HuH-7.5 (cell line): ENCODE measurements around the gene CDH19.

Experiments used
- DNase-seq: peaks from one replicate; pipeline ENCODE4 v3.0.0; 2011; ENCODE audit warnings: low spot score

CDH19 gene

DNA sequence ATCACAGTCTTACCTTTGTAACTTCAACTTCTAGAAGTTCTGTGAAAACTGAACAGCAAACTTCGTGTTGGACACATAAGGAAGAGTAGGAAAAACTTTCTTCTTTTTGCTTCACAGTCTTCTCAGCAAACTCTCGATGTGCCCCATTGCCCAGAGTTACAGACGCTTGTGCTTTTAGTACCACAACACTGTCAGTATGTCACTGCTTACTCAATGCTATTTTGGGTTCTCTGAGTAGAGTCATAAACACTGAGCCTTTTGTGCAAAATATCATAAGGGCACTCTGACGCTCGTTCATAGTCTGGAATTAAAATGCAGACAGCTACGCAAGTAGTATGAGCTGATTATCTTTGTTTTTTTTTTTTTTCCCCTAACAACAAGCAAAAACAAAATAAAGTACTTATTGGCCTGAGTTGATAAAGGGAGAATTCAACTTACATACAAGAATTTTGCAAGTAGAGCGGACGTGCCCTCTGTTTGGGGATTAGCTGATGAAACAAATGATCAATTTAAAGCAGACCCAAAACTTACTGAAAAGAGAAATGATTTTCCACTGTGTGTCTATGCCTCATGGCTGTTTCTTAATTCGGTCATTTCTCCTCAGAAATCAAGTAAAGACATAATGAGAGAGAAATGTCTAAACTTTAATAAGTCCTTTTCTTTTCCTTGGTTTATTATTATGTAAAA is at the start of gene CDH19:
Gene CDH19 (minus strand): TSS at position 150 of the 687 bp plus-strand sequence. CDS start 31,886 bp downstream, outside the sequence.
- DNase-seq, result no peak

- DNase-seq, result no peak
These were observed 43.8 kb upstream of the CDH19 start for GRCh38 chr18:66647671-66648070.

GRCh38 chr18:66646609-66647008 is 42.7 kb upstream of the CDH19 start:
- DNase-seq, result no peak

GRCh38 chr18:66645983-66646382 is 42.1 kb upstream of the CDH19 start:
- no peak for DNase-seq

GRCh38 chr18:66641056-66641455 is 37.2 kb upstream of the CDH19 start:
- no peak for DNase-seq

DNA sequence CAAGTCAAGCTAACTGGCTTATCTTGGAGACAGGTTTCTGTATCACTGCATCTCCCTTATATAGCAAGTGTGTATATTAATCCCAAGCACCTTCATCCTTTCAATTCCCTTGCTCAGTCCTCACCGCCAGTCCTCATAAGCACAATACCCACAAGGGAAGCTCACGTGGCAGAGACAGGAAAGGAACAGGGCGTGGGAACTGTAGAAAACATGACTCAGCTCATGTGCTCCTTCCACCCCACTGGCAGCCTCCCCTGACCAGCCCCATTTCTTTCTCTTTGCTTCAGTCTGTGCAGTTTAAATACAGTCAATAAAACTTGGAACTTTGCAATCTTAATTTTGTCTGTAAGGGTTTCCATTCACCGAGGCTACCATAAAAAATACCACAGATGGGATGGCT is 36.5 kb upstream of the CDH19 start:
- DNase-seq, result no peak

DNA sequence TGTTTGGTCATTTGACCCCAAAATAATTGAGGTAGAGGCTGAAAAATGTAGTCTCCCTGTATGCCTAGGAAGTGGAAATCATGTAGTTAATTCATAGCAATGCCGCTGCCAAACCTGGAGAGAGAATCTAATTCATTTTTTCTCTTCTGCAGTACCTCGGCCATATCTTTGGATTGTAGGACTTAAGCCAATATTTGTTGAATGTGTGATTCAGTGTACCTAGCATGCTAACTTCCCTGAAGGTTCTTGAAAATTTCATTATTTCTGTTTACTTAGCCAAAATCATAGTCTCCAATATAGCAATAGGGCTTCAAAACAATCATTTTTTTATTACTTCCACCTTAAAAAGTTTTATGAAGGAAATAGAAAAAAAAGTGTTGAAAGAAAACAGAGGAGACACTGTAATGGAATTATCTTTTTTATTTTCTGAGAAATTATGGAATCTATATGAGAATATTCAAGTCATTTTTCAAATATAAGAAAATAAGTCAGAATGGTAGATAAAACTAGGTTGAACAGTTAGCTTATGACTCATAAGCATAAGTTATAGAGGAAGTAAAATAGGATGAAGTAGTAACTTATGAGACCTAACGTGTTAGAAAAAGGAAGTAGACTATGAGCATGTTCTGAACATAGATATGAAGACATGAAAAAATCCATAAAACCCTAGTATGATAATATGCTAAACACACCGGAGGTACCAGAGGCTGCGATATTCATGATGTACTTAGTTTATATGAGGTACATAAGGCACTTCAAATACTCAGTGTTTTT is 35.2 kb upstream of the CDH19 start:
- DNase-seq, result no peak

- DNase-seq, result no peak
These were observed 31.5 kb upstream of the CDH19 start for GRCh38 chr18:66635342-66635741.

- DNase-seq, result no peak
These were observed 28.9 kb upstream of the CDH19 start for GRCh38 chr18:66632756-66633155.

DNA sequence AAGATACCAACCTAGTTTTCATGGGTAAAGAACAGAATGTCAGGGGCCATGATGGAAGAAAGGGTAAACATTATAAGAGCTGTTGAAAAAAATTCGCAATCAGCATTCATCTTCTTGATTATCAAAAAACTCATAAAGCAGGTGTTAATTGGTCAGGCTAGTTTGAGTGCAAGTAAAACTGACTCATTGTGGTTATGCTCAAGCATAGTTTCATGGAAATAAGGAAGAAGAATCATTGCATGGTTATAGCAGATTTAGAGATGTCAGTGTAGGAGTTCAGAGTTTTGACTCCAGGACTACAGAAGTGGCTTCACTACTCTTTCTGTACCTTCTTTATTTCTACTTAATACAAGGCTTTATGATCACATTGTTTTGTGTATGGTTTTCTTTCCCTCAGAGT is 26.9 kb upstream of the CDH19 start:
- DNase-seq, result no peak

GRCh38 chr18:66623821-66624220 is 19.9 kb upstream of the CDH19 start:
- DNase-seq, result no peak

DNA sequence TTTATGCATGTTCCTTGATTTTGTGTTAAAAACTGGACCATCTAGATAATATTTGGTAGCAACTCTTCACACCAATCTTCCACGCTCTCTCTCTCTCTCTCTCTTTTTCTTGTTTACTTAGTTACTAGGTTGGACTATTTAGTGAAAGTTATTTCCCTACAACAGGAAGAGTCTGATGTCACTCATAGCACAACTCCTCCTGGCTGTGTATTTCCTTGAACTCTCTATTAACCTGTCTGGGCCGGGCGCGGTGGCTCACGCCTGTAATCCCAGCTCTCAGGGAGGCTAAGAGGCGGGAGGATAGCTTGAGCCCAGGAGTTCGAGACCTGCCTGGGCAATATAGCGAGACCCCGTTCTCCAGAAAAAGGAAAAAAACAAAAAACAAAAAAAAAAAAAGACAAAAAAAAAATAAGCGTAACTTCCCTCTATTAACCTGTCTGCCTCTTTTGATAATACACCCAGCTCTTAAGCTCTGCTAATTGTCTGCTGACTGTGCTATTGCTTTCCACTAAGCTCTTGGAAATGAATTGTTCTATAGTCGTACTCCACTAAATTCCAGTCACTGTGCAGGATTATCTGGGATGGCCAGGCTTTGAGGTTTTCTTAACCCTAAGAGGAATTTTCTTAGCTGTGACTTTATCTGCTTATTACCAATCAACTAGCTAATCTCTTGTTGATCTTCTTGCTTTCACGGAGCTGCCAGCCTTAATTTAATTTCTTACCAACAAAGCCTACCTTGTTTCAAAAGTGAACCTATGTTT is 18.1 kb upstream of the CDH19 start:
- no peak for DNase-seq

DNA sequence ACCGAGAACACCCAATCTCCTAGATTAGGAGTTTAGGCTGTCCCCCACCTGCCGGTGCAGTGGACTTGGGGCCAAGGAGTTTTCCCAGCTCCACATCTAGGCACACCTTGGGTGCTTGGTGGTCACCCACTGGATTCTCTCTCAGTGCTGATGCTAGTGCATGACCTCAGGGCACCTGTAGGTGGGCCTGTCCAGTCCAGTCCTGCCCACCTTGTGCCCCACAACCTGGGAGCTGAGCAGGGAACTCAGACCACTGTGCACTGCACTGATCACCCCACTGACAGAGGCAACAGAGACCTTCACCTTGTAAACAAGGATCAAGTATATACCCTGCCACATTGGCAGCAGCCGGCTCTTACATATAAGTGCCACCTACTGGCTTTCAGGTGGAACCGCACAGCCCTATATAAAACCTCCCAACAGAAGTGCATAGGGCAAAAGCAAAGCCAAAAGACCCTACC is 12.7 kb upstream of the CDH19 start:
- DNase-seq, result no peak

GRCh38 chr18:66615176-66615575 is 11.3 kb upstream of the CDH19 start:
- no peak for DNase-seq

DNA sequence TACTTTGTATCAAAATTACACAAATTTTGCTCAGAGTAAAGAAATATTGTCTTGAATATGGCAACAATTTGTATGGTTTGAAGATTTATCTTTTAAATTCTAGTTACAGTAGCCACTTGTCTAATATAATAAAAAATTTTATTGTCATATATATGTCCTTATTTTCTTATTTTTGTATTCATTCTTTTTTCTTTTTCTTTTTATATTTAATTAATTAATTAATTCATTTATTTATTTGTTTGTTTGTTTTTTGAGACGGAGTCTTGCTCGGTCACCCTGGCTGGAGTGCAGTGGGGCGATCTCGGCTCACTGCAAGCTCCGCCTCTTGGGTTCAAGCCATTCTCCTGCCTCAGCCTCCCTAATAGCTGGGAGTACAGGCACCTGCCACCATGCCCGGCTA is 3.7 kb upstream of the CDH19 start:
- DNase-seq, result no peak

DNA sequence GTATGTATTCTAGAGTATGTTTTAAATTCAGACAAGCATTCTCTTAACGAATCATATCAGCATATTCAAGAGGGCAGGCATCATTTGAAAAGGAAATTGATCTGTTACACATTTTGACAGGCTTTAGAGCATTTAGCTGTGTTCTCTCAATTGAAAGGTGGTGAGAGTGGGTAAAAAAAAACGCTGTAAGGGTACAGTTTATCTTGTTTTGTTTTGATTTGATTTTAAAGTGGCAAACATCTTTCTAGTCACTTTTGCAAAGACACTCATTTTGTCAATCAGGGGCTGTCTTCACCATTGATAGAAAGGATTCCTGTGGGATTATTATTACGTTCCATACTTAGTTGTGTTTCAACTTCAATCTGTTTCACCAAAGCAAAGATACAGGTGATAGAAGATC is 2.2 kb downstream of the CDH19 start:
- no peak for DNase-seq

DNA sequence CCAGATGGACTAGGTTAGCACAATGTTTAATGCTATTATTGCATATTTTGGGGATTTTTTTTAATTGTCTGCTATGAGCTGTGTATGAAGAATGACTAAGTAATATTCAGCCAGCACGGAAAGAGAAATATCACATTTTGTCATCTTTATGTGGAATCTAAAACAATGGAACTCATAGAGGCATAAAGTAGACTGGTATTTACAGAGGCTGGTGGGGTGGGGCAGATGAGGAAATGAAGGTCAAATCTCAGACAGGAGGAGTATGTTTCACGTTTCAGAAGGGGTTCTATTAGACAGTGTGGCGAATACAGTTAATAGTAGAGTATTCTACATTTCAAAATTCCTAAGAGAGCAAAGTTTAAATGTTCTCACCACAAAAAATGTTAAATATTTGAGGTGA is 4.7 kb downstream of the CDH19 start:
- DNase-seq, result no peak

GRCh38 chr18:66587430-66587829 is 16.5 kb downstream of the CDH19 start:
- DNase-seq, result no peak

- no peak for DNase-seq
These were observed 21.7 kb downstream of the CDH19 start for GRCh38 chr18:66582211-66582610.

- no peak for DNase-seq
These were observed 28.6 kb downstream of the CDH19 start for GRCh38 chr18:66575263-66575662.

- no peak for DNase-seq
These were observed 32.0 kb downstream of the CDH19 start for GRCh38 chr18:66571845-66572244.

DNA sequence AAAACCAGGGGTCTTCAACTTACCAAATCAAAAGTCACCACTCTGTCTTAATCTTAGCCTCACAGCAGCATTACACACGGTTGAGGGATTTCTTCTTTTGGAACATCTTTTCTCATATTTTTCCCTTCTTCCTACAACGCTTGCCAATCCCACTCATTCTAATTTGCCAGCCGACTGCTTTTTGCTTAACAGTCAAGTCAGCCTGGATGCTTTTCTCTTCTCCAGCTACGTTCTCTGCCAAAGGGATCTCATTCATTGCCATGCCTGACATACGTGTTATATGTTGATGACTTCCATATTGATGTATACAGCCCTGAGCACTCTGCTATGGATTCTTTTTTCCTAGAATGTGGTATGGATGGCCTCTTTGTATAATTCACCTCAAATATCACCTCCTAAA is 37.3 kb downstream of the CDH19 start:
- no peak for DNase-seq

DNA sequence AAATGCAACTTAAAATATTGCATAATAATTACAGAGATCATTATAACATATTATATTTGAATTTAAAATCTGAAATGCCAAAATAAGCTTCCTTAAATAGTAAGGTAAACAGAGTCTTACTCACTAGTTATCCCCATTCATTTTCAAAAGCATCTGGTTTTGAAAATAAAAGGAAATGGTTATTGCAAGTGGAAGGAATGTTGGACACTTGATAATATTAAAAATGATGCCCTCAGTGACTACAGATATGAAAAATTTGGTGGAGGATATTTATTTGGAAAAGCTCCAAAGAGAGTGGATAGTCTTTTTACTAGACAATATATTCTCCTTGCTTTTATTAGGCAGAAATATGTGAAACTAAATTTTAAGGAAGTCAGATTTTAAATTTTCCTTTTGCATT is 39.7 kb downstream of the CDH19 start:
- no peak for DNase-seq
